Lower leg skin (tissue), 3 donors: ENCODE measurements around the gene ERO1A.

Experiments
- CTCF ChIP-seq, 3 donors: fragments of 450-650 bp; IDR thresholded peaks; one replicate each; pipeline ENCODE4 v1.5.1; 2016; ENCODE audit warnings: antibody characterized with exemption in 3 of 3, mild to moderate bottlenecking in 3 of 3, moderate library complexity in 2 of 3
- POLR2A ChIP-seq, 2 donors: fragments of 450-650 bp; IDR thresholded peaks; one replicate each; pipeline ENCODE4 v1.6.1; 2016 to 2017; ENCODE audit warnings: antibody characterized with exemption in 2 of 2, mild to moderate bottlenecking in 1 of 2, moderate library complexity in 1 of 2

- TF ChIP-seq CTCF (IDR thresholded peaks at IDR 0.05) (no peak), POLR2A (IDR thresholded peaks at IDR 0.05) (no peak)
These were observed 437 bp downstream of the ERO1A start for GRCh38 chr14:52694761-52695480.
